ENCODE measurements around the gene SLF2.
A peak's percentile ranks its signal among the peaks of the same experiment; 100 is the strongest.

Gene SLF2

GRCh38 chr10:100982916-100983830 is 70.4 kb downstream of the SLF2 start:
- DNase-seq: no peak

GRCh38 chr10:100983868-100984671 is 71.3 kb downstream of the SLF2 start:
- no peak for DNase-seq

GRCh38 chr10:100984672-100985177 is 72.0 kb downstream of the SLF2 start:
- no peak for DNase-seq

- no peak for DNase-seq
Observed at GRCh38 chr10:100985336-100985735, 72.6 kb downstream of the SLF2 start.

GRCh38 chr10:100986623-100986951 is 73.8 kb downstream of the SLF2 start:
- no peak for DNase-seq

GRCh38 chr10:100986952-100987684 is 74.4 kb downstream of the SLF2 start, which contains the start of the genes MRPL43 and TWNK:
Gene MRPL43 (minus strand): TSS chr10:100987497. CDS start chr10:100987443, 54 bp downstream.
Gene TWNK (plus strand): TSS chr10:100987543. CDS start chr10:100988211, 668 bp downstream.
- peak; percentile 15 for DNase-seq

- no peak for DNase-seq
Observed at GRCh38 chr10:100987685-100988049, 74.9 kb downstream of the SLF2 start.

- no peak for DNase-seq
Observed at GRCh38 chr10:100988166-100988565, 75.4 kb downstream of the SLF2 start.

GRCh38 chr10:100989088-100989487 is 76.3 kb downstream of the SLF2 start:
- no peak for DNase-seq

GRCh38 chr10:100993986-100994708 is 81.4 kb downstream of the SLF2 start:
- DNase-seq: no peak

- no peak for DNase-seq
Observed at GRCh38 chr10:100995181-100995580, 82.4 kb downstream of the SLF2 start.

GRCh38 chr10:100996678-100997359 is 84.1 kb downstream of the SLF2 start:
- DNase-seq: no peak

GRCh38 chr10:100997360-100998182 is 84.8 kb downstream of the SLF2 start:
- DNase-seq: peak; percentile 53

GRCh38 chr10:100998183-100998990 is 85.6 kb downstream of the SLF2 start:
- DNase-seq: peak; percentile 69

- no peak for DNase-seq
Observed at GRCh38 chr10:100998991-100999741, 86.4 kb downstream of the SLF2 start.

- no peak for DNase-seq
Observed at GRCh38 chr10:100999742-101000126, 87.0 kb downstream of the SLF2 start, which contains the start of gene LZTS2. Gene LZTS2 (plus strand): TSS chr10:100999808. CDS start chr10:101002539, 2,731 bp downstream.

GRCh38 chr10:101000127-101000914 is 87.6 kb downstream of the SLF2 start:
- DNase-seq: no peak
